CD8-positive, alpha-beta memory T cell (primary cell): ENCODE results near the gene C21orf58. TPM values are rescaled to one million over a fixed set of nuclear protein-coding genes. Genes with fewer than 3 reads are reported as not detected.
"Not testable (repeated sequence)": the region's sequence is repeated elsewhere in the genome, so short reads cannot be mapped to it uniquely, and the experiment has no call there.

Experiments used
- CTCF ChIA-PET: fragments of 350-600 bp; sonication (Branson Sonifier 250); formaldehyde crosslinking; loops from one replicate; lab custom pipeline; 2021; ENCODE audit warnings: antibody characterized with exemption; lab: Charles Lee
- POLR2A ChIA-PET: fragments of 350-600 bp; sonication (Branson Sonifier 250); formaldehyde crosslinking; loops from one replicate; lab custom pipeline; 2021; ENCODE audit warnings: antibody characterized with exemption; lab: Charles Lee
- DNase-seq, 5 donors: peaks; one replicate each; pipeline versions ENCODE4 v3.0.0 to v3.0.0-alpha.2; 2020 to 2022; ENCODE audit warnings: mixed read lengths in 1 of 5
- H3K27ac ChIP-seq: one replicate; pipeline ENCODE4 v1.7.0; 2013; ENCODE audit warnings: low read depth, mild to moderate bottlenecking, low read length, moderate library complexity
- H3K27me3 ChIP-seq: 2 replicates; pipeline ENCODE4 v1.7.0; 2013; ENCODE audit warnings: low read length, mild to moderate bottlenecking; ENCODE audit not compliant: insufficient read depth, poor library complexity, severe bottlenecking
- H3K36me3 ChIP-seq: 2 replicates; pipeline ENCODE4 v1.7.0; 2013; ENCODE audit warnings: mild to moderate bottlenecking, low read length, moderate library complexity; ENCODE audit not compliant: insufficient read depth
- H3K4me1 ChIP-seq: 2 replicates; pipeline ENCODE4 v1.7.0; 2013; ENCODE audit warnings: mild to moderate bottlenecking, low read length, moderate library complexity; ENCODE audit not compliant: insufficient read depth
- H3K4me3 ChIP-seq: 2 replicates; pipeline ENCODE4 v1.7.0; 2013; ENCODE audit warnings: mild to moderate bottlenecking, low read length
- H3K9me3 ChIP-seq: 2 replicates; pipeline ENCODE4 v1.7.0; 2013; ENCODE audit warnings: mild to moderate bottlenecking, low read length
- H3K27ac Mint-ChIP-seq, 8 donors: one replicate each; pipeline ENCODE4 v1.8.0; 2020 to 2021; ENCODE audit warnings: mixed read lengths in 8 of 8, mild to moderate bottlenecking in 6 of 8, inconsistent platforms in 3 of 8, moderate library complexity in 3 of 8
- H3K27me3 Mint-ChIP-seq, 2 donors: one replicate each; pipeline ENCODE4 v1.8.0; 2020 to 2021; ENCODE audit warnings: mixed read lengths in 2 of 2, mild to moderate bottlenecking in 1 of 2, moderate library complexity in 1 of 2
- H3K36me3 Mint-ChIP-seq, 3 donors: one replicate each; pipeline ENCODE4 v1.8.0; 2020 to 2021; ENCODE audit warnings: mixed read lengths in 3 of 3, inconsistent platforms in 1 of 3, mild to moderate bottlenecking in 1 of 3
- H3K4me1 Mint-ChIP-seq, 3 donors: one replicate each; pipeline ENCODE4 v1.8.0; 2020 to 2021; ENCODE audit warnings: mixed read lengths in 3 of 3, inconsistent platforms in 1 of 3, mild to moderate bottlenecking in 1 of 3
- H3K4me3 Mint-ChIP-seq, 7 donors: one replicate each; pipeline ENCODE4 v1.8.0; 2020 to 2021; ENCODE audit warnings: mixed read lengths in 7 of 7, mild to moderate bottlenecking in 6 of 7, moderate library complexity in 4 of 7, inconsistent platforms in 2 of 7
- H3K9me3 Mint-ChIP-seq, 5 donors: one replicate each; pipeline ENCODE4 v1.8.0; 2020 to 2022; ENCODE audit warnings: mixed read lengths in 5 of 5, mild to moderate bottlenecking in 3 of 5, moderate library complexity in 2 of 5, inconsistent platforms in 1 of 5
- polyA plus RNA-seq: library from polyadenylated mRNA; unstranded; fragments of 300-500 nt; fragmentation: Illumina TruSeq; gene quantifications from one replicate; pipeline ENCODE4 v1.2.3, GENCODE V29; 2021
- total RNA-seq, 2 experiments: library from RNA; stranded (reverse); gene quantifications; one replicate each; pipeline ENCODE4 v1.2.3, GENCODE V29; 2021

C21orf58 gene
- total RNA-seq (10 to 100 TPM; 13.4 to 14.5 TPM), polyA plus RNA-seq (0.62 TPM)

DNA sequence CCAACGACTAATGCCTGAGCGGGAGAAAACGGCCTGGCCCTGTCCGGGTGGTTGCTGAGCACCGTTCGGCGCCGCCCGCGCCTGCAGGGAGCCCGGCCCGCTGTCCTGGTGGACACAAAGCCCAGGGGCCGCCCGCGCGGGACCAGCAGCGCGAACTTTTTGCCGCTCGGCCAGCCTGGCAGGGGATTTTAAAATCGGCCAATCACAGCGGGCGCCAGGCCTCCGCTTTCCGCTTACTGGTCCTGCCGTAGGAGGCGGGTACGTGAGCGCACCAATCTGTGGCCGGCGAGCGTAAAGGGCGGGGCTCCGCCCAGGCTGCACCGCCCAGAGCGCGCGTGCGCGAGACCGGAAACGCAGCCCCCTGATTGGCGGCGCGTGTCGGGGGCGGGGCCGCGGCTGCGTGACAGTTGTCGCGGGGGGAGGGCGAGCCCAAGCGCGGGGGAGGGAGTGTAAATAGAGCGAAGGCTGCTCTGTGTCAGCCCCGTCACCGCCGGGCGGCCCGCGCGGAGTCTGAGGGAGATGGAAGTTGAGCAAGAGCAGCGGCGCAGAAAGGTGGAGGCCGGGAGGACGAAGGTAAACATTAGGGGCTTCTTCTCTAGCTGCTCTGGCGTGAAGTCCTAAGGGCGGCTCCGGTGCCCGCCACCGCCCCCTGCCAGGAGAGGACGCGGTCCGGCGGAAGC, at the start of gene C21orf58, which contains the start of gene PCNT:
TSS of gene C21orf58 (minus strand) at position 161 of the 680 bp plus-strand sequence. CDS start 1,132 bp downstream, outside the sequence.
TSS of gene PCNT (plus strand) at position 447 of the 680 bp plus-strand sequence. CDS start at position 520, 73 bp downstream.
- Mint-ChIP-seq H3K27ac (peak within 1 kb of the TSS; percentile 94 to 99 (median 98)), H3K4me3 (peak within 1 kb of the TSS; percentile 90 to 99 (median 96)), H3K36me3 (peaks cover 0 to 23% (median 5%) of the 10 kb centered on the region in 3 donors), H3K9me3 (peaks cover 0 to 2% (median 0%) of the 10 kb centered on the region in 5 donors), H3K27me3 (no peaks in the 10 kb centered on the region), H3K4me1 (peaks cover 27 to 41% (median 41%) of the 10 kb centered on the region in 3 donors)
- peaks cover 26% of the 10 kb centered on the region for H3K4me1 ChIP-seq
- H3K4me3 ChIP-seq, result peak within 1 kb of the TSS; percentile 95
- H3K36me3 ChIP-seq, result peaks cover 8% of the 10 kb centered on the region
- peak; percentile 97 to 99 (median 99) for DNase-seq
- H3K27ac ChIP-seq, result peak within 1 kb of the TSS; percentile 93
- ChIA-PET POLR2A (interaction anchor here (1.0 kb wide), 1 partner anchor 108 kb away, joined by 3 read pairs; no protein-coding TSS in a partner anchor), CTCF (no interaction called here)
- no peaks in the 10 kb centered on the region for H3K9me3 ChIP-seq
- H3K27me3 ChIP-seq, result no peaks in the 10 kb centered on the region

GRCh38 chr21:46372947-46373346, 49.3 kb upstream of the C21orf58 start:
- H3K27me3 Mint-ChIP-seq, H3K4me3 ChIP-seq, H3K36me3 ChIP-seq, H3K9me3 ChIP-seq, H3K9me3 Mint-ChIP-seq, DNase-seq, CTCF ChIA-PET, H3K27me3 ChIP-seq, H3K4me3 Mint-ChIP-seq, H3K27ac ChIP-seq: not testable (repeated sequence)
- H3K4me1 Mint-ChIP-seq, result peaks cover 16 to 31% (median 25%) of the 10 kb centered on the region in 3 donors
- H3K4me1 ChIP-seq, result peaks cover 14% of the 10 kb centered on the region
- POLR2A ChIA-PET, result interaction anchor here (0.5 kb wide), 1 partner anchor 40 kb away, joined by 3 read pairs; no protein-coding TSS in a partner anchor
- peak overlapping the region in 2 of 8 donors; percentile 2 to 50 for H3K27ac Mint-ChIP-seq
- H3K36me3 Mint-ChIP-seq, result peaks cover 0 to 46% (median 12%) of the 10 kb centered on the region in 3 donors

DNA sequence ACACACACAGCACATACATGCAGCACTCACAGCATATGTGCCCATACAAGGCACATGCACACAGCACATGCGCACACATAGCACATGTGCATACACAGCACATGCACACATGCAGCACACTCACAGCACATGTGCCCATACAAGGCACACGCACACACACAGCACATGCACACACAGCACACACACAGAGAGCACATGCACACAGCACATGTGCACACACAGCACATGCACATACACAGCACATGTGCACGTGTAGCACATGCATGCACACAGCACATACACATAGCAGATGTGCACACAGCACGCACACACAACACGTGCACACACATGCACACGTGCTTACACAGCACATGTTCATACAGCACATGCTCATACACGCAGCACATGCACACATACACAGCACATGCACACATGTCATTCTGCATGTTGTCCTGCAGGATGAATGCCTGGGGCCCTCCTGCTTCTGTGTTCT, 48.4 kb upstream of the C21orf58 start:
- Histone ChIP-seq H3K27ac (no peak overlapping the region), H3K4me1 (peaks cover 20% of the 10 kb centered on the region), H3K36me3 (no peaks in the 10 kb centered on the region), H3K9me3 (no peaks in the 10 kb centered on the region), H3K27me3 (no peaks in the 10 kb centered on the region), H3K4me3 (no peak overlapping the region)
- Mint-ChIP-seq H3K36me3 (peaks cover 0 to 45% (median 11%) of the 10 kb centered on the region in 3 donors), H3K27me3 (no peaks in the 10 kb centered on the region), H3K4me1 (peaks cover 14 to 35% (median 24%) of the 10 kb centered on the region in 3 donors), H3K27ac (peak overlapping the region in 2 of 8 donors; percentile 47 to 59), H3K4me3 (no peak overlapping the region), H3K9me3 (no peaks in the 10 kb centered on the region)
- POLR2A ChIA-PET, result no interaction called here
- CTCF ChIA-PET, result no interaction called here
- no peak for DNase-seq

DNA sequence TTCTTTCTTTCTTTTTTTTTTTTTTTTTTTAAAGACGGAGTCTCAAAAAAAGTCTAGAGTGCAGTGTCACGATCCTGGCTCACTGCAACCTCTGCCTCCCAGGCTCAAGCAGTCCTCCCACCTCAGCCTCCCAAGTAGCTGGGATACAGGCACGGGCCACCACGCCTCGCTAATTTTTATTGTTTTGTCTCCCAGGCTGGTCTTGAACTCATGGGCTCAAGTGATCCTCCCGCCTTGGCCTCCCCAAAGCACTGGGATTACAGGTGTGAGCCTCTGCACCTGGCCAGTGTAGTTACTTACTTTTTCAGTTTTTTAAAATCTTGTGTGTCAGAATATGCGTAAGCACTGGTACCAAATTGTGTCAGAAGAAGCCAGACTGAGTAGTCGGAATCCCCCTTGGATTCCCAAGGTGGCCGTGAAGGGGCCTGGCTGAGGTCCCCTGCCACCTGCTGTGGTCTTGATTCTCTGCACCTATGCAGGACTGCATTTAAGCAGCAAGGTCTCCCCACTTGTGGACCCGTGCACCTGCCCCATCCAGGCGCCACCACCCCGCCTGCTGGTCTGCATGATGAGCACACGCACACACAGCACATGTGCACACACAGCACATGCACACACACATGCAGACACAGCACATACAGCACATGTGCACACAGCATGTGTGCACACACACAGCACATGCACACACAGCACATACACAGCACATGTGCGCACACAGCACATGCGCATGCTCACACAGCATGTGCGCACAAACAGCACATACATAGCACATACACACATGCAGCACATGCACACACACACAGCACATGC, 47.7 kb upstream of the C21orf58 start:
- peak overlapping the region in 4 of 8 donors; percentile 38 to 72 (median 53) for H3K27ac Mint-ChIP-seq
- H3K36me3 Mint-ChIP-seq, result peaks cover 0 to 47% (median 10%) of the 10 kb centered on the region in 3 donors
- Histone ChIP-seq H3K4me1 (peaks cover 20% of the 10 kb centered on the region), H3K27ac (no peak overlapping the region), H3K36me3 (peaks cover 5% of the 10 kb centered on the region), H3K4me3 (no peak overlapping the region), H3K27me3 (no peaks in the 10 kb centered on the region), H3K9me3 (no peaks in the 10 kb centered on the region)
- no peaks in the 10 kb centered on the region for H3K27me3 Mint-ChIP-seq
- ChIA-PET CTCF (no interaction called here), POLR2A (no interaction called here)
- H3K9me3 Mint-ChIP-seq, result no peaks in the 10 kb centered on the region
- H3K4me3 Mint-ChIP-seq, result no peak overlapping the region
- H3K4me1 Mint-ChIP-seq, result peaks cover 15 to 39% (median 24%) of the 10 kb centered on the region in 3 donors
- no peak for DNase-seq

DNA sequence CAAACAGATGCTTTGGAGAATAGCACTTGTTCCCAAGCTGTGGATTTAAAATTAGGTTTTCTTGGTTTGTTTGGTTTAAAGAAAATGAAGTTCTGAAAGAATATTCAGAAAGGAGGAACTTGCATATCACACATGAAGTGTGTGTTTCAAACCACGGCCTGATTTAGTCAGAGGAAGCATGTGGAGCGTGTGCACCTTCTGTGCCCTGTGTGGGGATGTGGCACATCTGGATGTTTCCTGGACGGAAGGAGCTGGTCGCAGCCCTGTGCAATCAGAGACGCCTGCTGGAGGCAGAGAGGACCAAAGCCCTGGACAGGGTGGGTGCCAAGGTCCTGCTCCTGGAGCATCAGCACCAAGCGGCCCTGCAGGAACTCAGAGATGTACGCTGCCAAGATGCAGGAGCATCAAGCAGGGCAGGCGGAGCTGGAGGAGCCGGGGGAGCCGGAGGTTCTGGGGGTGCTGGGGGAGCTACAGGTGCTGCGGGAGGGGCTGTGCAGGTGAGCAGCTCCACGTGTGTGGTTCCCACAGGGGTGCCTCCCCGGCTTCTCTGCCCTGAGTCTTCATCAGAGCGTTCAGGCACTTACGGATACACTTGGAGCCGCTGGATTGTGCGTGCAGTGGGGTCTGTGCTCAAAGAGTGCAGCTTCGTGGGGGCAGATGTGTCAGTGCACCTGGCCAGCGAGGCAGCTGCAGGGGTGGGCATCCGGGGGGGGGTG, 46.0 kb upstream of the C21orf58 start:
- Histone ChIP-seq H3K4me1 (peaks cover 20% of the 10 kb centered on the region), H3K9me3 (no peaks in the 10 kb centered on the region), H3K27me3 (no peaks in the 10 kb centered on the region), H3K36me3 (peaks cover 9% of the 10 kb centered on the region), H3K27ac (no peak overlapping the region), H3K4me3 (no peak overlapping the region)
- Mint-ChIP-seq H3K4me3 (peak overlapping the region in 1 of 7 donors; percentile 11), H3K27me3 (no peaks in the 10 kb centered on the region), H3K27ac (peak overlapping the region in 3 of 8 donors; percentile 10 to 76 (median 63)), H3K9me3 (no peaks in the 10 kb centered on the region), H3K4me1 (peaks cover 15 to 39% (median 24%) of the 10 kb centered on the region in 3 donors), H3K36me3 (peaks cover 0 to 50% (median 13%) of the 10 kb centered on the region in 3 donors)
- POLR2A ChIA-PET, result interaction anchor here (0.7 kb wide), 1 partner anchor 89 kb away, joined by 3 read pairs; no protein-coding TSS in a partner anchor
- CTCF ChIA-PET, result no interaction called here
- DNase-seq, result no peak

DNA sequence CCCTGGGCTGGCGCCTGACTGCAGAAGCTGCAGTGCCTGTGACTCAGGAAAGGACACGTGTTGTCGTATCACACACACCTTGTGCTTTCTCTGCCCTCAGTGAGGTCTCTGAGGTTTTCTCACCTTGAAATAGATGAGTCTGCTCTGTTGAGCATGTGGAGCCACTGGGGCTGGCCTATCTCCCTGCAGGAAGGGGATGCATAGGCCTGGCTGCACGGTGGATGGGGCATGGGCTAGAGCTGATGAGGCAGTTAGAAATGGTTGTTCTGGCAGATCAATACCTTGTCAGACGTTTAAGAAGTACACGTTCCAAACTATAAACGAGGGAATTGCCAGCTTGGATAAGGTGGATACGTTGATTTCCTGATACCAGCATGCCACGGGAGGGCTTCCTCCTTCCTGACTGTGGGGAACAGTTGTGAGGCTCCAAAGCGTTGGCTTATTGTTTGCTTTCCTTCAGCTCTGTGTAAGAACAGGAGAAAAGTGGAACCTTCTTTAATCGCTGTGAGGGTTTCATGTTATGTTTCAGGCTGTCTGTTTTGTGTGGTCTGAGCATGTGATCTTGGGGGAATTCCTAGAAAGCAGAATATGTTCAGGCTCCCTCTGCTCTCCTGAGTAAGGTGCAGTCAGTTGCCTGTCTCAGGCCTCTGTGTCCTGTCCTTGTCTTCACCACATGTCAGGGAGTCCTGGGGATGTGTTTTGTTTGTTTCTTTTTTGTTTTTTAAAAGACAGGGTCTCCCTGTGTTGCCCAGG, 45.0 kb upstream of the C21orf58 start:
- peak overlapping the region; percentile 76 to 95 (median 86) for H3K27ac Mint-ChIP-seq
- DNase-seq, result peak; percentile 30 to 77 (median 44)
- no peaks in the 10 kb centered on the region for H3K27me3 ChIP-seq
- H3K9me3 Mint-ChIP-seq, result no peaks in the 10 kb centered on the region
- no peak overlapping the region for H3K27ac ChIP-seq
- peaks cover 20% of the 10 kb centered on the region for H3K4me1 ChIP-seq
- H3K36me3 ChIP-seq, result peaks cover 14% of the 10 kb centered on the region
- ChIA-PET CTCF (no interaction called here), POLR2A (interaction anchor here (0.7 kb wide), 1 partner anchor 90 kb away, joined by 3 read pairs; no protein-coding TSS in a partner anchor)
- H3K9me3 ChIP-seq, result no peaks in the 10 kb centered on the region
- H3K4me1 Mint-ChIP-seq, result peaks cover 15 to 39% (median 24%) of the 10 kb centered on the region in 3 donors
- H3K27me3 Mint-ChIP-seq, result no peaks in the 10 kb centered on the region
- peak overlapping the region; percentile 21 to 86 (median 64) for H3K4me3 Mint-ChIP-seq
- H3K36me3 Mint-ChIP-seq, result peaks cover 0 to 47% (median 13%) of the 10 kb centered on the region in 3 donors
- H3K4me3 ChIP-seq, result peak overlapping the region; percentile 30

DNA sequence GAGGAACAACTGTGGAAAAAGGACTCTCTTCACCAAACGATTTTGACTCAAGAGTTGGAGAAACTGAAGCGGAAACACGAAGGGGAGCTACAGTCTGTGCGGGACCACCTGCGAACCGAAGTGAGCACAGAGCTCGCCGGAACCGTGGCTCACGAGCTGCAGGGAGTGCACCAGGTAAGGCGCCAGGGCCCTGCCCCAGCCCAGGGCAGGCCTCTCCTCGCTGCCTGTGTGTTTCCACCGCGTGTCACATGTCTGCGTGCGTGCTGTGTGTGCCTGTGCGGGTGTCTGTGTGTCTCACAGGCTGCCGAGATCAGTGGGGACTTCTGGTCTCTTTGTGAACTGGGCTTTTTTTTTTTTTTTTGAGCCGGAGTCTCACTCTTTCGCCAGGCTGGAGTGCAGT, 43.3 kb upstream of the C21orf58 start:
- no peak for DNase-seq
- H3K27ac ChIP-seq, result no peak overlapping the region
- peaks cover 20% of the 10 kb centered on the region for H3K4me1 ChIP-seq
- Mint-ChIP-seq H3K4me1 (peaks cover 26 to 47% (median 31%) of the 10 kb centered on the region in 3 donors), H3K27me3 (no peaks in the 10 kb centered on the region), H3K4me3 (peak overlapping the region in 1 of 7 donors; percentile 79), H3K36me3 (peaks cover 4 to 53% (median 13%) of the 10 kb centered on the region in 3 donors), H3K27ac (no peak overlapping the region), H3K9me3 (no peaks in the 10 kb centered on the region)
- H3K4me3 ChIP-seq, result no peak overlapping the region
- H3K36me3 ChIP-seq, result peaks cover 22% of the 10 kb centered on the region
- ChIA-PET POLR2A (no interaction called here), CTCF (interaction anchor here (0.7 kb wide), 1 partner anchor 59 kb away, joined by 3 read pairs; no protein-coding TSS in a partner anchor)
- no peaks in the 10 kb centered on the region for H3K9me3 ChIP-seq
- no peaks in the 10 kb centered on the region for H3K27me3 ChIP-seq
